GM12891 (cell line): ENCODE data around the gene PGC.

Experiments used
- DNase-seq: peaks from one replicate; pipeline ENCODE4 v3.0.0; 2011; ENCODE audit warnings: low spot score; ENCODE audit not compliant: insufficient read length
- FAIRE-seq: peaks from 2 replicates; lab custom pipeline; 2011; peaks lifted over from hg19 to GRCh38; lab: Jason Lieb, UNC
- PAX5 ChIP-seq: IDR thresholded peaks from 2 replicates; pipeline ENCODE4 v1.6.1; 2011; ENCODE audit warnings: low read length, moderate library complexity, mild to moderate bottlenecking; ENCODE audit not compliant: insufficient read depth, severe bottlenecking
- POLR2A ChIP-seq: IDR thresholded peaks from 2 replicates; pipeline ENCODE4 v1.6.1; 2011; ENCODE audit warnings: low read depth, low read length, control low read depth
- POLR2AphosphoS5 ChIP-seq: IDR thresholded peaks from 2 replicates; pipeline ENCODE4 v1.6.1; 2011; ENCODE audit warnings: low read depth, low read length, control low read depth
- POU2F2 ChIP-seq: IDR thresholded peaks from 2 replicates; pipeline ENCODE4 v1.6.1; 2011; ENCODE audit warnings: low read depth, mild to moderate bottlenecking, control low read depth, low read length, moderate library complexity
- SPI1 ChIP-seq: IDR thresholded peaks from 2 replicates; pipeline ENCODE4 v1.6.1; 2011; ENCODE audit warnings: low read depth, low read length, control low read depth
- TAF1 ChIP-seq: IDR thresholded peaks from 2 replicates; pipeline ENCODE4 v1.6.1; 2011; ENCODE audit warnings: low read depth, low read length, control low read depth

PGC gene

GRCh38 chr6:41706876-41707564 is 40.2 kb downstream of the PGC start:
- TF ChIP-seq SPI1 (no peak), TAF1 (peak; percentile 59; the same call in 1 of the 2 replicates), POU2F2 (no peak)
- FAIRE-seq: no peak
- DNase-seq: no peak

GRCh38 chr6:41705996-41706835 is 41.0 kb downstream of the PGC start:
- peak; percentile 96 for FAIRE-seq
- TF ChIP-seq POU2F2 (peak; percentile 90), SPI1 (peak; percentile 79), POLR2AphosphoS5 (no peak; the same call in 1 of the 2 replicates), POLR2A (peak; percentile 53; the same call in 1 of the 2 replicates), PAX5 (peak; percentile 98), TAF1 (0 out of 2 replicates have a peak, but pooled peaks have one; percentile 55)
- DNase-seq: peak; percentile 86

GRCh38 chr6:41705311-41705995 is 41.7 kb downstream of the PGC start:
- FAIRE-seq: no peak
- TF ChIP-seq POLR2AphosphoS5: no peak; the same call in 1 of the 2 replicates
- no peak for TF ChIP-seq SPI1
- TF ChIP-seq POU2F2: no peak
- no peak for TF ChIP-seq TAF1
- TF ChIP-seq POLR2A: no peak
- TF ChIP-seq PAX5: no peak
- DNase-seq: no peak

- FAIRE-seq (no peak), DNase-seq (no peak)
- TF ChIP-seq PAX5: no peak
- peak; percentile 48; the same call in 1 of the 2 replicates for TF ChIP-seq POLR2AphosphoS5
- no peak for TF ChIP-seq POLR2A
- TF ChIP-seq POU2F2: no peak
- TF ChIP-seq SPI1: no peak
- TF ChIP-seq TAF1: no peak
Measured at GRCh38 chr6:41704656-41705310, 42.4 kb downstream of the PGC start.

- FAIRE-seq (no peak), DNase-seq (no peak)
- TF ChIP-seq POU2F2: no peak
- no peak for TF ChIP-seq TAF1
- no peak for TF ChIP-seq POLR2AphosphoS5
- no peak for TF ChIP-seq PAX5
Measured at GRCh38 chr6:41704028-41704427, 43.2 kb downstream of the PGC start.

- no peak for FAIRE-seq
Measured at GRCh38 chr6:41702771-41703494, 44.3 kb downstream of the PGC start.

GRCh38 chr6:41702089-41702745 is 45.0 kb downstream of the PGC start:
- TF ChIP-seq PAX5 (no peak), POLR2A (no peak), POLR2AphosphoS5 (no peak), POU2F2 (no peak), TAF1 (no peak), SPI1 (no peak)
- DNase-seq (no peak), FAIRE-seq (no peak)

More at GRCh38 chr6:41702771-41703494, 44.3 kb downstream of the PGC start:
- TF ChIP-seq SPI1: no peak
- no peak for TF ChIP-seq POLR2A
- TF ChIP-seq TAF1: no peak
- no peak for TF ChIP-seq POU2F2
- no peak for TF ChIP-seq PAX5
- no peak for TF ChIP-seq POLR2AphosphoS5
- no peak for DNase-seq
